RWPE2 (cell line): ENCODE measurements around the gene WDR5.

Experiments used
- ATAC-seq: fragments of 200-7000 bp; cut with Tn5 transposase; 3 replicates; pipeline ENCODE4 v1.9.1; 2021; ENCODE audit warnings: low read depth
- DNase-seq: peaks from one replicate; pipeline ENCODE4 v3.0.0-alpha.2; 2020; ENCODE audit warnings: low spot score
- H3K27ac ChIP-seq: fragments of 450-650 bp; 2 replicates; pipeline ENCODE4 v1.5.1; 2017; ENCODE audit warnings: mild to moderate bottlenecking; ENCODE audit not compliant: poor library complexity, severe bottlenecking
- H3K27me3 ChIP-seq: fragments of 250-450 bp; sonication (Bioruptor Pico); 2 replicates; pipeline ENCODE4 v1.5.1; 2021; ENCODE audit warnings: mild to moderate bottlenecking, moderate library complexity; ENCODE audit not compliant: insufficient read depth, poor library complexity, severe bottlenecking
- H3K36me3 ChIP-seq: fragments of 250-450 bp; sonication (Bioruptor Pico); 2 replicates; pipeline ENCODE4 v1.5.1; 2020; ENCODE audit warnings: low read depth, mild to moderate bottlenecking, moderate library complexity
- H3K4me1 ChIP-seq: fragments of 250-450 bp; sonication (Bioruptor Pico); 2 replicates; pipeline ENCODE4 v1.5.1; 2021; ENCODE audit warnings: mild to moderate bottlenecking, moderate library complexity; ENCODE audit not compliant: insufficient read depth, poor library complexity, severe bottlenecking
- H3K4me3 ChIP-seq: fragments of 250-450 bp; sonication (Bioruptor Pico); 2 replicates; pipeline ENCODE4 v1.5.1; 2021; ENCODE audit warnings: mild to moderate bottlenecking, moderate library complexity; ENCODE audit not compliant: severe bottlenecking
- H3K9me3 ChIP-seq: fragments of 250-450 bp; sonication (Bioruptor Pico); 2 replicates; pipeline ENCODE4 v1.5.1; 2021; ENCODE audit warnings: mild to moderate bottlenecking, moderate library complexity; ENCODE audit not compliant: severe bottlenecking
- CTCF ChIP-seq: fragments of 450-650 bp; IDR thresholded peaks from one replicate; pipeline ENCODE4 v1.5.1; 2017; ENCODE audit warnings: mild to moderate bottlenecking, moderate library complexity; ENCODE audit not compliant: poor library complexity, severe bottlenecking

WDR5 gene

DNA sequence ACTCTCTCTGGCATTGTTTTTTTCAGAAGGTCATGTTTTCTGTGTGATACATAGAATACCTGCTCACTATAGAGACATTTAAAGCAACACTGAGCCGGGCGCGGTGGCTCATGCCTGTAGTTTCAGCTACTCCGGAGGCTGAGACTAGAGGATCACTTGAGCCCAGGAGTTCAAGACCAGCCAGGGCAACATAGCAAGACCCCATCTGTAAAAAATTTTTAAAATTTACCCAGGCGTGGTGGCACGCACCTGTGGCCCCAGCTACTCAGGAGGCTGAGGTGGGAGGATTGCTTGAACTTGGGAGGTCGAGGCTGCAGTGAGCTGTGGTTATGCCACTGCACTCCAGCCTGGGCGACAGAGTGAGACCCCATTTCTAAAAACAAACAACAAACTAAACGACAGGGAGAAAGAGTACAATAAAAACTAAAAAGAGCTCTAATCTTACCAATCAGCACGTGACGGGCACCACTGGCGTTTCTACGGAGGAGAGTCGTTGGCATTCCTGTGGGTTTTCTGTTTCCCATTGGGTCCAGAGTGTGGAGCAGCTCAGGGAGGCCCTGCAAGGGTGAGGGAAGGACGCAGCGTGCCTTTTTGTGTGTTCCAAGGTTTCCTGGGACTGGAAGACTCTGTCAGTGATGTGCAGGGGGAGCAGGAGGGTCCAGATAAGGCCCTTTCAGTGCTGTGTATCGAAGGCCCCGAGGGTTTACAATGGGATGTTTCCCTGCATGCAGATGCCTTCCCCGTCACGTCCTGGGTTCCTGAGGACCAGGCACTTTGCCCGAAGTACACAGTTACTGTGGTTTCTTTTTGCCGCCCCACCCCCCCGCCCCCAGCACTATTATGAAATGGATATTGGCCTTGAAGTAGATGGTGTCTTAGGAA, 35.7 kb downstream of the WDR5 start:
- H3K27ac ChIP-seq: no peak overlapping the region
- no peak overlapping the region for H3K4me3 ChIP-seq
- no peak for TF ChIP-seq CTCF
- ATAC-seq (no peak), DNase-seq (no peak)
- no peaks in the 10 kb centered on the region for H3K36me3 ChIP-seq
- H3K9me3 ChIP-seq: no peaks in the 10 kb centered on the region
- H3K4me1 ChIP-seq: no peaks in the 10 kb centered on the region
- peaks cover 4% of the 10 kb centered on the region for H3K27me3 ChIP-seq

DNA sequence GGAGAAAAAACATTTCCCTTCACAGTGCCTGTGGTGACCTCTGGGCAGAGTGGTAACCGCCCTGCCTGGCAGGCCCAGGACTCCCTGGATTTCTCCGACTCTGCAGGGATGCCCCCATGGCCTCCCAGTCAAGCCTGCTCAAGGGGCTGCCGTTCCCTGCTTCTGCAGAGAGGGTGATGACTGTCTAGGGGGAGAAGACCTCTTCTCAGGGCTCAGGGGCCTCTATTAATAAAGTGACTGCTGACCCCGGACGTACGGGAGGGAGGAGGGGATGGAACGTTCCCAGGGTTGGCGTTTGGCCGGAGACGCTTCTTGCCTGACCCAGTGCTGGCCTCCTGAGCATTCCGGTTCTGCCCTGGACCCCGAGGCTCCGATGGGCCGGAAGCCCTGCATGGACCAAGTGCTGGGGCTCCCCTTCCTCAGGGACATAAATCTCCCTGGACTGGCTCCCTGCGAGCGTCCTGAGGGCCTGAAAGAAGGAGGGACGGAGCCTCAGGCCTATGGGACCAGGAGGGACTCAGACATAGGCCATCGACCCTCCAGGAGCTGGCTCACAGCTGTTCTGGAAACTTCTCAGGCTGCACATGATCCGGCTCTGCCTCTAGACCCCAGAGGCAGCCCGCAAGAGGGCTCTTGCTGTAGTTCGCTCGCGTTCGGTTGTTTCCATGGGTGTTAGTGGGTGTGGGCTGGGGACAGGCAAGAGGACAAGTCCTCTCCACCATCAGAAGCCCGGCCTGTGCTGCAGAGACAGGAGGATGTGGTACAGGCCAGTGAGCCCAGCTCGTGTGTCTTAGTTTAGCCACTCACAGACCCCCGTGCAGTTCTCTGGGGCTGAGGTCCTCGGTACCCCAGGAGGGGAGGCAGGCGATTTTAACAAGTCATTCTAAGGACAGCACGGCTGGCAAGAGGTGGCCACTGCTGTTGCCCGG, 36.6 kb downstream of the WDR5 start:
- no peaks in the 10 kb centered on the region for H3K4me1 ChIP-seq
- H3K9me3 ChIP-seq: no peaks in the 10 kb centered on the region
- no peak overlapping the region for H3K4me3 ChIP-seq
- peaks cover 5% of the 10 kb centered on the region for H3K27me3 ChIP-seq
- DNase-seq (no peak), ATAC-seq (no peak)
- H3K27ac ChIP-seq: no peak overlapping the region
- no peak for TF ChIP-seq CTCF
- H3K36me3 ChIP-seq: no peaks in the 10 kb centered on the region

DNA sequence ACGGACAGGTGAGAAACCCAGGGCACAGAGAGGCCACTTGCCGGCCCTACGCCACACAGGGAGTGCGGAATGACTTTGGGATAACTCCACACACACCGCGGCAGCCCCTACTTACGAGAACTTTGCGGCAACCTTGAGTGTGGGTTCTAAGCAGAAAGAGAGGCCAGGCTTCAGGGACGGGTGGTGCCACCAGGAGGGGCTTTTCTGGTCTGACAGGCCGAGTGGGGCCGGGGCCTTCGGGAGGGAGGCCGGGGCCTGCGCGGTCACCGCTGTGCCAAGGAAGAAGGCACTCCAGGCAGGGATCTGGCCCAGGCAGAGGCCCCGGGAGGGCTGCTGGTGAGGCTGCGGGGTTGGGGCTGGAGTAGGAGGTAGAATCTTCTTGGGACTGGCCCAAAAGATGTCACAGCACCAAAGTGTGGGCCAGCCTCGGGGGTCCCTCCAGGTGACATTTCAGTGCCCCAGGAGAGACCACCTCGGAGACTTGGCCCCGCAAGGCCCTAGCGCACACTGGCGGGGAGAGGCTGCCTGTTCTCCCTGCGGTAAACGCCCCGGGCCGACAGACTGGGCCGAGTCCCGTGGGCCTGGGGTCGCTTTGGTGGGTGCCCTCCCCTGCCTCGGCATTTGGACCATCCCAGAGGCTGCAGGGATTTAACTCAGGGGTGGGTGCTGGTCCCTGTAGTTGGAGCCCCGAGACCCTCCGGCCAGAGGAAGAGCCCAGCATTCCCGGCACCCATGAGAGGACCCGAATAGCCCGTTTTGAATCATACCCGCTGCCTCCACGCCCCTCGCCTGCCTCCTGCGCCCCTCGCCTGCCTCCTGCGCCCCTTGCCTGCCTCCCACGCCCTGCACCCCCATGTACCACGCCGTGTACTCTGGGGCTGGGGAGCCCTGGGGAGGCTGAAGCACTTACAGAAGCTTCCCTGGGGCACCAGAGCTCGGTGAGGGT, 37.5 kb downstream of the WDR5 start:
- DNase-seq: no peak
- H3K27ac ChIP-seq: no peak overlapping the region
- TF ChIP-seq CTCF: no peak

DNA sequence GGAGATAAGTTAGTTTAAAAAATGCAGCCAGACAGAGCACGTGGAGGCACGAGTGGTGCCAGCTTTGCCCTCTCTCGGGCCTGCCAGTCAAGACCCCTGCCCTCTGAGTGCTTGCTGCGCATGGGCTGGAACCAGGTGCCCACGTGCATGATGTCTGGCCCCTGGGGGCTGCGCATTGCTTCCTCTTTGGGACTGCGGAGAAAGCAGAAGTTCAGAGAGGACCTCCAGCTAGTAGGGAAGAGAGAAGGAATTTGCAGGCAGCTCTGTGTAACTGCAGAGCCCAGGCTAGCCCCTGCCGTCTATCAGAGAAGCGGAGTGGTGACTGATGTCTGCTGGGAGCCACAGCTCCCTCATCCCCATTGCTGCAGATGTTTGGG, 38.2 kb downstream of the WDR5 start:
- TF ChIP-seq CTCF: no peak
- no peak for ATAC-seq
- Histone ChIP-seq H3K4me1 (no peaks in the 10 kb centered on the region), H3K4me3 (no peak overlapping the region), H3K27ac (no peak overlapping the region), H3K27me3 (peaks cover 9% of the 10 kb centered on the region), H3K9me3 (no peaks in the 10 kb centered on the region), H3K36me3 (no peaks in the 10 kb centered on the region)
- DNase-seq: no peak

More for the DNA sequence above, 37.5 kb downstream of the WDR5 start:
- Histone ChIP-seq H3K36me3 (no peaks in the 10 kb centered on the region), H3K9me3 (no peaks in the 10 kb centered on the region), H3K27me3 (peaks cover 9% of the 10 kb centered on the region), H3K4me1 (no peaks in the 10 kb centered on the region), H3K4me3 (no peak overlapping the region)
- no peak for ATAC-seq
